Activated B cell treated with CpG ODN at 0.5 μM for 24 hours (primary cell): Measurements from ENCODE around the gene ASCC1. TPM values are rescaled to one million over a fixed set of nuclear protein-coding genes. Genes with fewer than 3 reads are reported as not detected.

Source experiments
- ATAC-seq: fragments of 200-7000 bp; cut with Tn5 transposase; one replicate; pipeline ENCODE4 v1.10.0; 2021; ENCODE audit warnings: low read depth, mild to moderate bottlenecking, moderate library complexity
- CTCF ChIA-PET: fragments of 350-600 bp; sonication (Branson Sonifier 250); formaldehyde crosslinking; loops from one replicate; lab custom pipeline; 2021; ENCODE audit warnings: antibody characterized with exemption; lab: Charles Lee
- POLR2A ChIA-PET: fragments of 350-600 bp; sonication (Branson Sonifier 250); formaldehyde crosslinking; loops from one replicate; lab custom pipeline; 2021; ENCODE audit warnings: antibody characterized with exemption; lab: Charles Lee
- DNase-seq: peaks from one replicate; pipeline ENCODE4 v3.0.0; 2022
- H3K27ac Mint-ChIP-seq: one replicate; pipeline ENCODE4 v1.8.0; 2020; ENCODE audit warnings: mixed read lengths
- H3K27me3 Mint-ChIP-seq: one replicate; pipeline ENCODE4 v1.8.0; 2021; ENCODE audit warnings: mixed read lengths
- H3K36me3 Mint-ChIP-seq: one replicate; pipeline ENCODE4 v1.8.0; 2021; ENCODE audit warnings: low read depth, mixed read lengths
- H3K4me1 Mint-ChIP-seq: one replicate; pipeline ENCODE4 v1.8.0; 2021; ENCODE audit warnings: mixed read lengths
- H3K4me3 Mint-ChIP-seq: one replicate; pipeline ENCODE4 v1.8.0; 2020; ENCODE audit warnings: mild to moderate bottlenecking, mixed read lengths
- H3K9me3 Mint-ChIP-seq: one replicate; pipeline ENCODE4 v1.8.0; 2020; ENCODE audit warnings: mixed read lengths
- intact Hi-C: fragments of 100-400 bp; cut with micrococcal nuclease; formaldehyde crosslinking; loops from one replicate; pipeline ENCODE4 v1.15.1; 2024
- total RNA-seq: library from RNA; stranded (reverse); gene quantifications from 2 replicates; pipeline ENCODE4 v1.2.3, GENCODE V29; 2022
- TF ChIP-seq, protein P1 (sequence below): fragments of 200-600 bp; IDR thresholded peaks from one replicate; pipeline ENCODE4 v1.8.0; 2022; ENCODE audit warnings: antibody characterized with exemption, mild to moderate bottlenecking

ASCC1 gene
- total RNA-seq, 1 donor from 2014 or later, result 42.6 TPM

GRCh38 chr10:72085166-72085565, 130.9 kb downstream of the ASCC1 start:
- POLR2A ChIA-PET, result interaction anchor here (0.6 to 0.7 kb wide), 2 partner anchors 176 to 261 kb away, joined by 3 to 6 read pairs; no protein-coding TSS in a partner anchor
- CTCF ChIA-PET, result no interaction called here
- ATAC-seq (no peak), DNase-seq (no peak)
- Mint-ChIP-seq H3K27ac (peak overlapping the region; percentile 81), H3K9me3 (no peaks in the 10 kb centered on the region), H3K36me3 (peaks cover 12% of the 10 kb centered on the region), H3K4me3 (no peak overlapping the region), H3K27me3 (no peaks in the 10 kb centered on the region), H3K4me1 (peaks cover 66% of the 10 kb centered on the region)
- TF ChIP-seq, protein P1, sequence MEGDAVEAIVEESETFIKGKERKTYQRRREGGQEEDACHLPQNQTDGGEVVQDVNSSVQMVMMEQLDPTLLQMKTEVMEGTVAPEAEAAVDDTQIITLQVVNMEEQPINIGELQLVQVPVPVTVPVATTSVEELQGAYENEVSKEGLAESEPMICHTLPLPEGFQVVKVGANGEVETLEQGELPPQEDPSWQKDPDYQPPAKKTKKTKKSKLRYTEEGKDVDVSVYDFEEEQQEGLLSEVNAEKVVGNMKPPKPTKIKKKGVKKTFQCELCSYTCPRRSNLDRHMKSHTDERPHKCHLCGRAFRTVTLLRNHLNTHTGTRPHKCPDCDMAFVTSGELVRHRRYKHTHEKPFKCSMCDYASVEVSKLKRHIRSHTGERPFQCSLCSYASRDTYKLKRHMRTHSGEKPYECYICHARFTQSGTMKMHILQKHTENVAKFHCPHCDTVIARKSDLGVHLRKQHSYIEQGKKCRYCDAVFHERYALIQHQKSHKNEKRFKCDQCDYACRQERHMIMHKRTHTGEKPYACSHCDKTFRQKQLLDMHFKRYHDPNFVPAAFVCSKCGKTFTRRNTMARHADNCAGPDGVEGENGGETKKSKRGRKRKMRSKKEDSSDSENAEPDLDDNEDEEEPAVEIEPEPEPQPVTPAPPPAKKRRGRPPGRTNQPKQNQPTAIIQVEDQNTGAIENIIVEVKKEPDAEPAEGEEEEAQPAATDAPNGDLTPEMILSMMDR, result no peak
- intact Hi-C loops, result no loop called here

GRCh38 chr10:72083790-72084459, 132.2 kb downstream of the ASCC1 start:
- Mint-ChIP-seq H3K4me3 (no peak overlapping the region), H3K27me3 (no peaks in the 10 kb centered on the region), H3K36me3 (peaks cover 12% of the 10 kb centered on the region), H3K9me3 (no peaks in the 10 kb centered on the region), H3K4me1 (peaks cover 71% of the 10 kb centered on the region), H3K27ac (peak overlapping the region; percentile 81)
- ChIA-PET CTCF (interaction anchor here (1.3 kb wide), 1 partner anchor 253 kb away, joined by 3 read pairs; no protein-coding TSS in a partner anchor), POLR2A (interaction anchor here (0.6 kb wide), 1 partner anchor 328 kb away, joined by 11 read pairs; no protein-coding TSS in a partner anchor)
- ATAC-seq (no peak), DNase-seq (no peak)
- intact Hi-C loops, result no loop called here
- TF ChIP-seq, protein P1, result no peak

GRCh38 chr10:72082856-72083789, 133.0 kb downstream of the ASCC1 start:
- Mint-ChIP-seq H3K36me3 (peaks cover 9% of the 10 kb centered on the region), H3K4me1 (peaks cover 68% of the 10 kb centered on the region), H3K27ac (peak overlapping the region; percentile 28), H3K4me3 (no peak overlapping the region), H3K9me3 (no peaks in the 10 kb centered on the region), H3K27me3 (no peaks in the 10 kb centered on the region)
- POLR2A ChIA-PET, result interaction anchor here (0.7 to 0.8 kb wide), 2 partner anchors 191 to 246 kb away, joined by 5 read pairs; no protein-coding TSS in a partner anchor
- intact Hi-C loops, result no loop called here
- ATAC-seq, result no peak
- CTCF ChIA-PET, result interaction anchor here (1.3 kb wide), 1 partner anchor 254 kb away, joined by 3 read pairs; no protein-coding TSS in a partner anchor
- DNase-seq, result no peak
- TF ChIP-seq, protein P1, result no peak

DNA sequence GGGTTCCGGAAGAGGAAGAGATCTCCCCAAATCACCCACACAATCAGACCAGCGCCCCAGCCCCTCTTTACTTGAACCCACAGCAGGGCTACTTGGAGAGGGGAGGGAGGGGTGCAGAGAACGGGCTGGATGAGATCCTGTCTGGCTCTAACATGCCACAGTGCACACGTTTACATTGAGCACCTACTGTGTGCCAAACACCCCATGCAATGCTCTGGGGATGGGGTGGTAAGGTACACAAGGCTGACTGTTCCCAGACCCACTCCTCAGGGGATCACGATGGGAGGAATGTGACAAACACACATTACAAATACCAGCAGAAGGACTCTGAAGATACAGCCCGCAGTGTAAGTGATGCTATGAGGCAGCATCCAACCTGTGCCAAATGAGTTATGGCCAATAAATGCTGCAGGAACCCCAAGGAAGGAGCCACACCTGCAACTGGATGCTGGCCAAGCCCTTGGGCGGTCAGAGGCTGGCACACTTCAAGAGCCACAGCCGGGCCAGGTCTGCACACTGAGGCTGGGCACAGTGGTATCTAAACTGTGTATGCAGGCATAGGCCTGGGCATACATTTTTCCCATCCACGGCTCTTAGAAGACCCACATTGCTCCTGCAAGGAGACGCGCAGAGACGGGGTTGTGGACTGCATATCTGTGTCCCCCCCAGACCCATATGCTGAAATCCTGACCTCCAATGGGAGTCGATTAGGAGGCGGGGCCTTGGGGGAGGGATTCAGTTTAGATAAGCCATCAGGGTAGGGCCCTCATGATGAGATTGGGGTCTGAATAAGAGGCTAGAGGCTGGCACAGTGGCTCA, 134.1 kb downstream of the ASCC1 start:
- ChIA-PET CTCF (no interaction called here), POLR2A (no interaction called here)
- peaks cover 75% of the 10 kb centered on the region for H3K4me1 Mint-ChIP-seq
- no peaks in the 10 kb centered on the region for H3K27me3 Mint-ChIP-seq
- peak overlapping the region; percentile 27 for H3K27ac Mint-ChIP-seq
- no peaks in the 10 kb centered on the region for H3K9me3 Mint-ChIP-seq
- intact Hi-C loops, result no loop called here
- TF ChIP-seq, protein P1, result no peak
- peaks cover 11% of the 10 kb centered on the region for H3K36me3 Mint-ChIP-seq
- no peak overlapping the region for H3K4me3 Mint-ChIP-seq
- ATAC-seq (no peak), DNase-seq (no peak)
